Fibroblast of the aortic adventitia (primary cell): ENCODE data around the gene FOXC1. TPM values are rescaled to one million over a fixed set of nuclear protein-coding genes. Genes with fewer than 3 reads are reported as not detected.
A peak's percentile ranks its signal among the peaks of the same experiment; 100 is the strongest.

Source experiments
- DNase-seq: peaks from one replicate; pipeline ENCODE4 v3.0.0-alpha.2; 2010; ENCODE audit warnings: low read depth
- H3K4me3 ChIP-seq: 2 replicates; pipeline ENCODE4 v1.5.1; 2011; ENCODE audit warnings: low read depth, mild to moderate bottlenecking, control low read depth, low read length, moderate library complexity
- total RNA-seq: library from RNA; depleted of rRNA; stranded (reverse); fragments of >200 nt; gene quantifications from 2 replicates; pipeline ENCODE4 v1.2.3, GENCODE V29; 2012; ENCODE audit warnings: low replicate concordance
- TF ChIP-seq, protein P1 (sequence below): IDR thresholded peaks from 2 replicates; pipeline ENCODE4 v1.5.1; 2011; ENCODE audit warnings: mild to moderate bottlenecking, low read length, control low read depth, inconsistent platforms; ENCODE audit not compliant: insufficient read depth

FOXC1 gene
- total RNA-seq, 1 donor = 15.7 TPM

GRCh38 chr6:1603708-1604107 lies 6.0 kb upstream of the FOXC1 start:
- TF ChIP-seq, protein P1, sequence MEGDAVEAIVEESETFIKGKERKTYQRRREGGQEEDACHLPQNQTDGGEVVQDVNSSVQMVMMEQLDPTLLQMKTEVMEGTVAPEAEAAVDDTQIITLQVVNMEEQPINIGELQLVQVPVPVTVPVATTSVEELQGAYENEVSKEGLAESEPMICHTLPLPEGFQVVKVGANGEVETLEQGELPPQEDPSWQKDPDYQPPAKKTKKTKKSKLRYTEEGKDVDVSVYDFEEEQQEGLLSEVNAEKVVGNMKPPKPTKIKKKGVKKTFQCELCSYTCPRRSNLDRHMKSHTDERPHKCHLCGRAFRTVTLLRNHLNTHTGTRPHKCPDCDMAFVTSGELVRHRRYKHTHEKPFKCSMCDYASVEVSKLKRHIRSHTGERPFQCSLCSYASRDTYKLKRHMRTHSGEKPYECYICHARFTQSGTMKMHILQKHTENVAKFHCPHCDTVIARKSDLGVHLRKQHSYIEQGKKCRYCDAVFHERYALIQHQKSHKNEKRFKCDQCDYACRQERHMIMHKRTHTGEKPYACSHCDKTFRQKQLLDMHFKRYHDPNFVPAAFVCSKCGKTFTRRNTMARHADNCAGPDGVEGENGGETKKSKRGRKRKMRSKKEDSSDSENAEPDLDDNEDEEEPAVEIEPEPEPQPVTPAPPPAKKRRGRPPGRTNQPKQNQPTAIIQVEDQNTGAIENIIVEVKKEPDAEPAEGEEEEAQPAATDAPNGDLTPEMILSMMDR = no peak
- no peak overlapping the region for H3K4me3 ChIP-seq
- no peak for DNase-seq

GRCh38 chr6:1604158-1605003 lies 5.3 kb upstream of the FOXC1 start:
- H3K4me3 ChIP-seq = peak overlapping the region; percentile 57
- TF ChIP-seq, protein P1 = peak; percentile 65
- DNase-seq = peak; percentile 38

GRCh38 chr6:1605004-1605892 lies 4.5 kb upstream of the FOXC1 start:
- TF ChIP-seq, protein P1 = no peak
- no peak overlapping the region for H3K4me3 ChIP-seq
- DNase-seq = no peak

DNA sequence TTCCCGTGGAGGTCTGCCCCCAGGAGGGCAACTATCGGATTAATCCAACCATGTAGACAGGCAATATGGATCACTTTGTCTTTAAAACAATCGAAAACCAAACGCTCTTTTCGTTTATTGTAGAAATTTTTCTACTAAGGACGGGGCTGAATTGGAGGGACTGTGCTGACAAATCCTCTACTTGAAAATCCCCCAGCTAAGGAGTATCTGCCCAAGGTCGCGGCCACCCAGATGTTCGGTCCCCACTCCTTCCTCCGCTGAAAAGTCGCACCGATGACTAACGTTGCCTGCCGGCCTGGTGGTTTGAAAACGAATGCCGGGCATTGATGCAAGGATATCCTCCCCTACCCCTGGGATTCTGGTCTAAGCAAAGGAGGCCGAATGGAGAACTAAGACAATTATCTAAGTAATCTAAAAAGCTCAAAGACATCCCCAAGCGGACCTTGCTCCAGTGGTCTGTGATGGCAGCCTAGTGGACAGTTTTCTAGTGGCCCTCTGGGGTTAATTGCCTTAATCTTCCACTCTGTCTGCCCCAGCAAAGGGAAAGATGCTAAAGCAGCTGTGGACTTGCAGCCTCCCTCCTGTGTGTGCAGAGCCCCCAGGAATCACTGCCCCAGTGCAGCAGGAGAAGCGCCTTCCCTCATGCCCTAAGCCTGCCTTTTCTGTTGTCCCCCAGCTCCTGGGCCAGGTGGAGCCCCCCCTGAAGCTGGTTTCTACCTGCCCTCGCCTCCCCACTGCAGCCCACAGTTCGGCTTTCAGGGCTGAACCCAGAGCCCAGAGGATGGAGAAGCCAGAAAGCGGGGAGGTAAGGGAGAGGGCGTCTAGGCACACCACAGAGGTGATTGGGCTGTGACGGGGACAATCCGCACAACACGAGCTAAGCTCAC lies 3.6 kb upstream of the FOXC1 start:
- no peak for DNase-seq
- TF ChIP-seq, protein P1 = no peak
- no peak overlapping the region for H3K4me3 ChIP-seq

- no peak overlapping the region for H3K4me3 ChIP-seq
- peak; percentile 23 for DNase-seq
- TF ChIP-seq, protein P1 = no peak
Measured at GRCh38 chr6:1606780-1607515, 2.8 kb upstream of the FOXC1 start.
